OCI-LY3 (cell line): ENCODE measurements around the gene BAZ2B.

ENCODE experiments used
- CTCF ChIP-seq: fragments of 200-600, 300-600 bp; sonication (generic); IDR thresholded peaks from 2 replicates; pipeline ENCODE4 v1.5.1; 2014; ENCODE audit warnings: antibody characterized with exemption, low read length, low read depth
- EZH2phosphoT487 ChIP-seq: fragments of 200-600 bp; shearing (Covaris generic); IDR thresholded peaks from 2 replicates; pipeline ENCODE4 v1.6.1; 2018; ENCODE audit warnings: antibody characterized with exemption, mixed run types, low read depth

GRCh38 chr2:159275111-159275510 lies 341.2 kb downstream of the BAZ2B start:
- no peak for TF ChIP-seq CTCF
- TF ChIP-seq EZH2phosphoT487 = no peak
